22Rv1 (cell line): Measurements from ENCODE around the gene SLF2.

Experiments used
- H3K27ac ChIP-seq: fragments of 450-650 bp; 2 replicates; pipeline ENCODE4 v1.5.1; 2017
- ZFX ChIP-seq: fragments of 450-650 bp; IDR thresholded peaks from 2 replicates; pipeline ENCODE4 v1.6.1; 2017; ENCODE audit warnings: antibody characterized with exemption, borderline replicate concordance
- TF ChIP-seq, protein P1 (sequence below): fragments of 450-650 bp; IDR thresholded peaks from 2 replicates; pipeline ENCODE4 v1.5.1; 2017; ENCODE audit warnings: mild to moderate bottlenecking

The SLF2 gene

DNA sequence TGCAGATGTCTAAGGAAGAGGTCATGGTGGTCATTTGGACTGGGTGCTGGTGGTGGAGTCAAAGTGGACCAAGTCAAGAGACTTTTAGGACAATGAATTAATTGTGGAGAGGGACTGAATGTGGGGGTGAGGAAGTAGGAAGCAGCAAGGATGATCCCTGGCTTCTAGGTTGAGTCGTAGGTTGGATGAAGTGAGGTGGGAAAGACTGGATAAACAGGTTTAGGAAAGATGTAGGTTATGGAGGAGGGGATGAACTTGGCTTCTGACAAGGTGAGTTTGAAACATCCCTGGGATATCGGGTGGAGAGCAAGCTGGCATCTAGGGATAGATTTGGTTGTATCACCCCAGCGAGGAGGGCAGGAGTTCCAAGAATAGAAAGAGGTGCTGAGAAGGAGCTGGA, 64.1 kb downstream of the SLF2 start:
- no peak overlapping the region for H3K27ac ChIP-seq
- TF ChIP-seq ZFX: no peak
- TF ChIP-seq, protein P1, sequence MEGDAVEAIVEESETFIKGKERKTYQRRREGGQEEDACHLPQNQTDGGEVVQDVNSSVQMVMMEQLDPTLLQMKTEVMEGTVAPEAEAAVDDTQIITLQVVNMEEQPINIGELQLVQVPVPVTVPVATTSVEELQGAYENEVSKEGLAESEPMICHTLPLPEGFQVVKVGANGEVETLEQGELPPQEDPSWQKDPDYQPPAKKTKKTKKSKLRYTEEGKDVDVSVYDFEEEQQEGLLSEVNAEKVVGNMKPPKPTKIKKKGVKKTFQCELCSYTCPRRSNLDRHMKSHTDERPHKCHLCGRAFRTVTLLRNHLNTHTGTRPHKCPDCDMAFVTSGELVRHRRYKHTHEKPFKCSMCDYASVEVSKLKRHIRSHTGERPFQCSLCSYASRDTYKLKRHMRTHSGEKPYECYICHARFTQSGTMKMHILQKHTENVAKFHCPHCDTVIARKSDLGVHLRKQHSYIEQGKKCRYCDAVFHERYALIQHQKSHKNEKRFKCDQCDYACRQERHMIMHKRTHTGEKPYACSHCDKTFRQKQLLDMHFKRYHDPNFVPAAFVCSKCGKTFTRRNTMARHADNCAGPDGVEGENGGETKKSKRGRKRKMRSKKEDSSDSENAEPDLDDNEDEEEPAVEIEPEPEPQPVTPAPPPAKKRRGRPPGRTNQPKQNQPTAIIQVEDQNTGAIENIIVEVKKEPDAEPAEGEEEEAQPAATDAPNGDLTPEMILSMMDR: no peak

DNA sequence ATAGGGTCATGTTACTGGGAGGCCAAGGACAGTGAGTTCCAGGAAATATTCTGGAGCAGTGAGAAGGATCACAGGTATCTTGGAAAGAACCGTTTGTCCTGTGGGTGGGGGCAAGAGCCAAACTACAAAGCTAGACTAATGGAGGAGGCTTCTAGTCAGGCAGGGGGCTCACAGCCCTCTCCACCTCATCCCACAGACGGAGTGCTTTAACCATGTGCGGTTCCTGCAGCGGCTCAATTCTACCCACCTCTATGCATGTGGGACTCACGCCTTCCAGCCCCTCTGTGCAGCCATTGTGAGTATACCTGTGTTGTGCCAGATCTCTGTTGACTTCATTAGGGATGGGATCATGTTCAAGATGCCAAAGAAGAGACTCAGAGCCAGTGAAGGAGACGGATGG, 64.7 kb downstream of the SLF2 start:
- TF ChIP-seq, protein P1: no peak
- no peak for TF ChIP-seq ZFX
- H3K27ac ChIP-seq: no peak overlapping the region

DNA sequence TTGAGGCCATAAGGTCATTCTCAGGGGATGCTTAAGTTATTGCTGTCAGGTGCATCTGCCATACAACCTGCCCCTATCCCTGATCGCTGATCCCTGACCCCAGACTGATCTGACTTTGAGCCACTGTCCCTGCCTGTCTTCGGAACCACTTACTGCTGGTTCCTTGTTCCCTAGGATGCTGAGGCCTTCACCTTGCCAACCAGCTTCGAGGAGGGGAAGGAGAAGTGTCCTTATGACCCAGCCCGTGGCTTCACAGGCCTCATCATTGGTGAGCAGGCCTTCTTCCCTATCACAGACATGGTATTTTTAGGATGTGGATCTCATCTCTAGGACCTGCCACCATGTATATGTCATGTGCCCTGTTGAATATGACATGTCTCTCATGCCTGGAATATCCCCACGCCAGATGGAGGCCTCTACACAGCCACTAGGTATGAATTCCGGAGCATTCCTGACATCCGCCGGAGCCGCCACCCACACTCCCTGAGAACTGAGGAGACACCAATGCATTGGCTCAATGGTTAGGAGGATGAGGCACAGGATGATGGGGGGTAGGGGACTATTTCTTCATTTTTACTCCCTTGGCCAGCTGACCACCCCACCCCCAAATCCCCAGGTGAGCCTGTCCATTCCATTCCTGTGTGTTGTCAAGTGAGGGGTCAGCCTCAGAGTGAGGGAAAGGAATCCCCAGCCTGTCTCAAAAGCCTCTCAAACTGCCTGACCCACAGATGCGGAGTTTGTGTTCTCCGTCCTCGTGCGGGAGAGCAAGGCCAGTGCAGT, 65.5 kb downstream of the SLF2 start:
- no peak overlapping the region for H3K27ac ChIP-seq
- TF ChIP-seq, protein P1: no peak
- no peak for TF ChIP-seq ZFX

DNA sequence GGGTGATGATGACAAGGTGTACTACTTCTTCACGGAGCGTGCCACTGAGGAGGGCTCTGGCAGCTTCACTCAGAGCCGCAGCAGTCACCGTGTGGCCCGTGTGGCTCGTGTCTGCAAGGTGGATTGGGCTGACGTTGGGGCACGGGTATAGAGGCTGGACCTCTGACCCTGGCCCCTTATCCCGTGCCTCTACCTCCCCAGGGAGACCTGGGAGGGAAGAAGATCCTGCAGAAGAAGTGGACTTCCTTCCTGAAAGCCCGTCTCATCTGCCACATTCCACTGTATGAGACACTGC, 66.1 kb downstream of the SLF2 start:
- TF ChIP-seq, protein P1: no peak
- no peak for TF ChIP-seq ZFX
- H3K27ac ChIP-seq: no peak overlapping the region

DNA sequence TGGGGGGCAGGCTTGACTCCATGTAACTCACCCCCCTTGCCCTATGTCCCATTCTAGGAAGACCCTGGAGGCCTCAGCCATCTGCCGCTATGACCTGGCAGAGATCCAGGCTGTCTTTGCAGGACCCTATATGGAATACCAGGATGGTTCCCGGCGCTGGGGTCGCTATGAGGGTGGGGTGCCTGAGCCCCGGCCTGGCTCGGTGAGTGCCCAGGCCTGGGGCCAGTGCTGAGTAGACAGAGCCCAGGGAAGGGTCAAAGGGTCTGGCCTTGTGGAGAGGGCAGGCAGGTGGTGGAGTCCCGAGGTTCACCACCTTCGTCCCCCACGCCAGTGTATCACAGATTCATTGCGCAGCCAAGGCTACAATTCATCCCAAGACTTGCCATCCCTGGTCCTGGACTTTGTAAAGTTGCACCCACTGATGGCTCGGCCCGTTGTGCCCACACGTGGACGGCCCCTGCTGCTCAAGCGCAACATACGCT, 67.1 kb downstream of the SLF2 start:
- TF ChIP-seq, protein P1: no peak
- no peak for TF ChIP-seq ZFX
- no peak overlapping the region for H3K27ac ChIP-seq

DNA sequence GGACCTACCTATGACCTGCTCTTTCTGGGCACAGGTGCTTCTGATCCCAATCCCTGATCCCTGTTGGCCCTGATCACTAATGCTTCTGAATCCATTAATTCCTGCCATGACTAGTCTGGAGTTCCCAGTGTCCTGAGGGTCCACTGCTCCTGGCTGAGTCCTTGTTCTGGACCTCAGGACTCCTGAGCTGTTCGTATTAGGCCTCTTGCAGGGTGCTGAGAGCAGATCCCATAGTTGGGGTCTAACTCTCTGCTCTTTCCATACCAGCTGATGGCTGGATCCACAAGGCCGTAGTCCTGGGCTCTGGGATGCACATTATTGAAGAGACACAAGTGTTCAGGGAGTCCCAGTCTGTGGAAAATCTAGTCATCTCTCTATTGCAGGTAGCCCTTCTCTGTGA, 67.5 kb downstream of the SLF2 start:
- TF ChIP-seq, protein P1: no peak
- TF ChIP-seq ZFX: no peak
- no peak overlapping the region for H3K27ac ChIP-seq

DNA sequence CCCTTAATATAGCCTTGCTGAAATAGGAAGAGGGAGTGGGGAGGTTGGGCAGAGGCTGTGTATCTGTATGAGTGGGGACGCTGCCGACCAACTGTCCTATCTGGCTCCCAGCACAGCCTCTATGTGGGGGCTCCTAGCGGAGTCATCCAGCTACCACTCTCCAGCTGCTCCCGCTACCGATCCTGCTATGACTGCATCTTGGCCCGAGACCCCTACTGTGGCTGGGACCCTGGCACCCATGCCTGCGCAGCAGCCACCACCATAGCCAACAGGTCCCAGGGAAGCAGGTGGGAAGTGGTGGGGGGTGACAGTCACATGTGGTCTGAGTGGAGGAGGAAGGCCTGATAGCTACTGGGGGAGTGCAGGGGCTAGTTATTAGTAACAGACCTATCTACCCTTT, 67.9 kb downstream of the SLF2 start:
- no peak overlapping the region for H3K27ac ChIP-seq
- no peak for TF ChIP-seq ZFX
- TF ChIP-seq, protein P1: no peak
